A673 (cell line): ENCODE results near the gene SOCS3. TPM values are rescaled to one million over a fixed set of nuclear protein-coding genes. Genes with fewer than 3 reads are reported as not detected.

Experiments used
- BruUV-seq: library from RNA; stranded (reverse); fragments of 400-500 nt; replicated peaks from 2 replicates; lab custom pipeline; 2021; lab: Mats Ljungman, UMichigan
- CTCF ChIA-PET: fragments of 300-600 bp; sonication (Branson Sonifier 250); formaldehyde crosslinking; loops from one replicate; lab custom pipeline; 2022; ENCODE audit warnings: antibody characterized with exemption; lab: Charles Lee
- POLR2A ChIA-PET: fragments of 300-600 bp; sonication (Branson Sonifier 250); formaldehyde crosslinking; loops from one replicate; lab custom pipeline; 2022; ENCODE audit warnings: antibody characterized with exemption; ENCODE audit not compliant: low non-redundant PET; lab: Charles Lee
- DNase-seq: peaks from one replicate; pipeline ENCODE4 v3.0.0-alpha.2; 2015; ENCODE audit warnings: low spot score
- H3K27ac ChIP-seq: fragments of 200-600 bp; sonication (generic); 2 replicates; pipeline ENCODE4 v1.5.1; 2016; ENCODE audit warnings: mixed run types, low read depth, mild to moderate bottlenecking, mixed read lengths, antibody characterized with exemption, low read length; ENCODE audit not compliant: poor library complexity, severe bottlenecking
- H3K27me3 ChIP-seq: fragments of 200-600 bp; sonication (generic); replicated peaks from 2 replicates; pipeline ENCODE4 v1.6.1; 2017; ENCODE audit warnings: mixed run types, low read depth, mild to moderate bottlenecking, mixed read lengths, antibody characterized with exemption, low read length; ENCODE audit not compliant: insufficient read depth, poor library complexity
- H3K36me3 ChIP-seq: fragments of 200-600 bp; sonication (generic); 2 replicates; pipeline ENCODE4 v1.6.1; 2016; ENCODE audit warnings: mixed run types, mild to moderate bottlenecking, mixed read lengths, antibody characterized with exemption, low read length; ENCODE audit not compliant: insufficient read depth, poor library complexity, severe bottlenecking
- H3K4me1 ChIP-seq: fragments of 200-600 bp; sonication (generic); 2 replicates; pipeline ENCODE4 v1.6.1; 2017; ENCODE audit warnings: mixed run types, mild to moderate bottlenecking, mixed read lengths, antibody characterized with exemption, low read length; ENCODE audit not compliant: insufficient read depth, poor library complexity, severe bottlenecking
- H3K4me3 ChIP-seq: fragments of 200-600 bp; sonication (generic); 2 replicates; pipeline ENCODE4 v1.5.1; 2016; ENCODE audit warnings: low read depth, mixed run types, mild to moderate bottlenecking, mixed read lengths, low read length; ENCODE audit not compliant: poor library complexity, severe bottlenecking
- H3K9me3 ChIP-seq: fragments of 200-600 bp; sonication (generic); 2 replicates; pipeline ENCODE4 v1.6.1; 2016; ENCODE audit warnings: mixed run types, low read depth, mild to moderate bottlenecking, mixed read lengths, antibody characterized with exemption, low read length; ENCODE audit not compliant: poor library complexity, severe bottlenecking
- EZH2 ChIP-seq: fragments of 200-600 bp; sonication (generic); IDR thresholded peaks from 2 replicates; pipeline ENCODE4 v1.6.1; 2017; ENCODE audit warnings: borderline replicate concordance, low read depth, mild to moderate bottlenecking, mixed read lengths, antibody characterized with exemption, low read length; ENCODE audit not compliant: poor library complexity, severe bottlenecking
- intact Hi-C: fragments of 100-400 bp; cut with micrococcal nuclease; formaldehyde crosslinking; loops from one replicate; pipeline ENCODE4 v1.10.0; 2022; ENCODE audit not compliant: unreplicated experiment
- total RNA-seq: library from RNA; stranded (reverse); gene quantifications from 2 replicates; pipeline ENCODE4 v1.2.3, GENCODE V29; 2021
- TF ChIP-seq, protein P1 (sequence below): fragments of 300-800, 200-600 bp; sonication (generic); conservative IDR thresholded peaks from 2 replicates; pipeline ENCODE4 v1.5.1; 2017; ENCODE audit warnings: low read depth, mild to moderate bottlenecking, antibody characterized with exemption, low read length, moderate library complexity, mixed read lengths

The SOCS3 gene
- total RNA-seq, 1 experiment from 2014 or later = 9.5 TPM

DNA sequence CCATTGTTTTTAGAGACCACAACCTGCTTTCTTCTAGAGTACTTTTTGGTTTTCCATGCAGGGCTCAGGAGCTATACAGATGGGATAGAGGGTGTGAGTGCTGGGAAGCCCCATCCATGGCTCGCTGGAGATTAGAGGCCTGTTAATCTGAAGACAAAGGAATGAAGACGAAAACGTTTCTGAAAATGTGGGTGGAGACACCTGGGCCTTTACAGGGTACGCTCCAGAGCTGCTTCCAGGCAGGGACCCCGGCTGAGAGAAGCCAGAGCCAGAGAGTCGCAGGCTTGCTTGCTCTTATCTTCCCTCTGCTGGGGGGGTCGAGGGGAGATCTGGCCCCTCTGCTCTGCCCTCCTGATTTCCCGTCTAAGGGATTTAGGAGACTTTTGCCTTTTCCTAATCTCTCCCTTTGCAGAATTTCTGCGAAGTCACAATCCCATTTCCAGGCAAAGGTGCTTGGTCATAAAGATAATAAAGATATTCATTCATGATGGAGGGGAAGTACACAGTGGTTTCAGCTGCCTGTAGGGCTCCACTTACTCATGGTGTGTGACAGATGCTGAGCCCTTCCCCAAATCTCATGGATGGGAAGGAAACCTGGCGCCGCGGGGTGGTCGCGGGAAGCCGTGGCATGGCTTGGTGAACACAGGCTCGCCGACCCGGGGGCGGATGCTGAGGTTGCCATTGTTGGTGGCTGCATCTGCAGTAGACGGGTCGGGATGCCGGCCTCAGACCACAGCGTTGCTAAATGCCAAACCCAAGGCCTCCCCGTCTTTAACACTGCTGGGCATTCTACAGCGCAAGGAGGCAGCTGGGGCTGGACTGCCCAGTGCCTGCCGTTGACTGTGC is 4.8 kb upstream of the SOCS3 start:
- no peaks in the 10 kb centered on the region for H3K9me3 ChIP-seq
- no peaks in the 10 kb centered on the region for H3K36me3 ChIP-seq
- H3K27ac ChIP-seq = no peak overlapping the region
- no TSS peak for BruUV-seq
- ChIA-PET CTCF (interaction anchor here (2.2 kb wide), 1 partner anchor 57 kb away, joined by 6 read pairs; no protein-coding TSS in a partner anchor), POLR2A (no interaction called here)
- no peaks in the 10 kb centered on the region for H3K4me1 ChIP-seq
- DNase-seq = no peak
- intact Hi-C loops = no loop called here
- no peak for TF ChIP-seq EZH2
- TF ChIP-seq, protein P1, sequence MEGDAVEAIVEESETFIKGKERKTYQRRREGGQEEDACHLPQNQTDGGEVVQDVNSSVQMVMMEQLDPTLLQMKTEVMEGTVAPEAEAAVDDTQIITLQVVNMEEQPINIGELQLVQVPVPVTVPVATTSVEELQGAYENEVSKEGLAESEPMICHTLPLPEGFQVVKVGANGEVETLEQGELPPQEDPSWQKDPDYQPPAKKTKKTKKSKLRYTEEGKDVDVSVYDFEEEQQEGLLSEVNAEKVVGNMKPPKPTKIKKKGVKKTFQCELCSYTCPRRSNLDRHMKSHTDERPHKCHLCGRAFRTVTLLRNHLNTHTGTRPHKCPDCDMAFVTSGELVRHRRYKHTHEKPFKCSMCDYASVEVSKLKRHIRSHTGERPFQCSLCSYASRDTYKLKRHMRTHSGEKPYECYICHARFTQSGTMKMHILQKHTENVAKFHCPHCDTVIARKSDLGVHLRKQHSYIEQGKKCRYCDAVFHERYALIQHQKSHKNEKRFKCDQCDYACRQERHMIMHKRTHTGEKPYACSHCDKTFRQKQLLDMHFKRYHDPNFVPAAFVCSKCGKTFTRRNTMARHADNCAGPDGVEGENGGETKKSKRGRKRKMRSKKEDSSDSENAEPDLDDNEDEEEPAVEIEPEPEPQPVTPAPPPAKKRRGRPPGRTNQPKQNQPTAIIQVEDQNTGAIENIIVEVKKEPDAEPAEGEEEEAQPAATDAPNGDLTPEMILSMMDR = no peak
- H3K4me3 ChIP-seq = no peak overlapping the region
- H3K27me3 ChIP-seq = no peaks in the 10 kb centered on the region

- Histone ChIP-seq H3K27ac (no peak overlapping the region), H3K4me3 (no peak overlapping the region), H3K4me1 (peaks cover 5% of the 10 kb centered on the region), H3K36me3 (no peaks in the 10 kb centered on the region), H3K9me3 (no peaks in the 10 kb centered on the region), H3K27me3 (no peaks in the 10 kb centered on the region)
- ChIA-PET POLR2A (no interaction called here), CTCF (interaction anchor here (2.2 kb wide), 1 partner anchor 59 kb away, joined by 6 read pairs; no protein-coding TSS in a partner anchor)
- TF ChIP-seq, protein P1 = no peak
- no peak for TF ChIP-seq EZH2
- no TSS peak for BruUV-seq
- intact Hi-C loops = no loop called here
- DNase-seq = no peak
Measured at GRCh38 chr17:78362671-78363070, 2.8 kb upstream of the SOCS3 start.

GRCh38 chr17:78362232-78362631 is 2.4 kb upstream of the SOCS3 start:
- H3K4me1 ChIP-seq = peaks cover 6% of the 10 kb centered on the region
- ChIA-PET POLR2A (no interaction called here), CTCF (interaction anchor here (2.2 kb wide), 1 partner anchor 60 kb away, joined by 6 read pairs; no protein-coding TSS in a partner anchor)
- TF ChIP-seq, protein P1 = no peak
- TF ChIP-seq EZH2 = no peak
- no peaks in the 10 kb centered on the region for H3K9me3 ChIP-seq
- no peak overlapping the region for H3K27ac ChIP-seq
- intact Hi-C loops = no loop called here
- no peaks in the 10 kb centered on the region for H3K27me3 ChIP-seq
- H3K4me3 ChIP-seq = no peak overlapping the region
- H3K36me3 ChIP-seq = no peaks in the 10 kb centered on the region
- no peak for DNase-seq
- no TSS peak for BruUV-seq
